T-cell (primary cell): Measurements from ENCODE around the gene ATP5F1E. TPM values are rescaled to one million over a fixed set of nuclear protein-coding genes. Genes with fewer than 3 reads are reported as not detected.

ENCODE experiments used
- ATAC-seq, 4 experiments: fragments of 200-7000 bp in 3 of 4; fragments of 150-1000 bp in 1 of 4; cut with Tn5 transposase; replicated peaks in 1 of 4; 1 replicate in 3 of 4; 2 replicates in 1 of 4; pipeline ENCODE4 v1.10.0; 2021; ENCODE audit warnings: moderate library complexity in 3 of 4, mild to moderate bottlenecking in 2 of 4, moderate number of reproducible peaks in 1 of 4
- CTCF ChIA-PET, 2 donors: fragments of 300-600 bp; sonication (Branson Sonifier 250); formaldehyde crosslinking; loops; one replicate each; lab custom pipeline; 2022; ENCODE audit warnings: antibody characterized with exemption in 2 of 2; lab: Charles Lee
- POLR2A ChIA-PET, 2 donors: fragments of 300-600 bp; sonication (Branson Sonifier 250); formaldehyde crosslinking; loops; one replicate each; lab custom pipeline; 2022; ENCODE audit warnings: antibody characterized with exemption in 2 of 2; lab: Charles Lee
- DNase-seq, 35 experiments: peaks; one replicate each; pipeline versions ENCODE4 v3.0.0 to v3.0.0-alpha.2; 2013 to 2023
- H3K27ac ChIP-seq: one replicate; pipeline ENCODE4 v1.5.1; 2013; ENCODE audit warnings: low read length
- H3K27me3 ChIP-seq, 2 experiments: replicated peaks in 1 of 2; 1 replicate in 1 of 2; 2 replicates in 1 of 2; pipeline versions ENCODE4 v1.6.1 to v1.7.0; 2013; ENCODE audit warnings: low read length in 1 of 2, mixed read lengths in 1 of 2; ENCODE audit not compliant: control insufficient read depth in 2 of 2, insufficient read depth in 2 of 2; ENCODE audit errors: extremely low read depth in 1 of 2
- H3K36me3 ChIP-seq, 2 donors: 1 replicate in 1 of 2; 2 replicates in 1 of 2; pipeline versions ENCODE4 v1.6.1 to v1.7.0; 2013; ENCODE audit warnings: low read length in 1 of 2; ENCODE audit not compliant: control insufficient read depth in 2 of 2, insufficient read depth in 1 of 2; ENCODE audit errors: extremely low read depth in 1 of 2
- H3K4me1 ChIP-seq, 2 experiments: 1 replicate in 1 of 2; 2 replicates in 1 of 2; pipeline versions ENCODE4 v1.6.1 to v1.7.0; 2013; ENCODE audit warnings: low read length in 2 of 2, mixed read lengths in 1 of 2; ENCODE audit not compliant: insufficient read depth in 2 of 2, control insufficient read depth in 1 of 2; ENCODE audit errors: extremely low read depth in 1 of 2
- H3K4me3 ChIP-seq, 2 donors: 1 replicate in 1 of 2; 2 replicates in 1 of 2; pipeline versions ENCODE4 v1.5.1 to v1.7.0; 2013; ENCODE audit warnings: mild to moderate bottlenecking in 2 of 2, low read length in 1 of 2, moderate library complexity in 1 of 2; ENCODE audit not compliant: control insufficient read depth in 1 of 2; ENCODE audit errors: extremely low read depth in 1 of 2
- H3K9me3 ChIP-seq: 2 replicates; pipeline ENCODE4 v1.7.0; 2013
- H3K27ac Mint-ChIP-seq, 2 donors: one replicate each; pipeline ENCODE4 v1.8.0; 2020 to 2021; ENCODE audit warnings: mild to moderate bottlenecking in 2 of 2, mixed read lengths in 2 of 2
- H3K27me3 Mint-ChIP-seq, 2 donors: one replicate each; pipeline ENCODE4 v1.8.0; 2021 to 2022; ENCODE audit warnings: mixed read lengths in 2 of 2
- H3K36me3 Mint-ChIP-seq: one replicate; pipeline ENCODE4 v1.8.0; 2021; ENCODE audit warnings: mixed read lengths
- H3K4me1 Mint-ChIP-seq, 3 donors: one replicate each; pipeline ENCODE4 v1.8.0; 2020 to 2022; ENCODE audit warnings: mixed read lengths in 3 of 3, mild to moderate bottlenecking in 1 of 3
- H3K4me3 Mint-ChIP-seq, 3 donors: one replicate each; pipeline ENCODE4 v1.8.0; 2020 to 2022; ENCODE audit warnings: mild to moderate bottlenecking in 3 of 3, mixed read lengths in 3 of 3, moderate library complexity in 3 of 3
- H3K9me3 Mint-ChIP-seq, 3 donors: one replicate each; pipeline ENCODE4 v1.8.0; 2020 to 2022; ENCODE audit warnings: mixed read lengths in 3 of 3
- WGBS: methylation state at CpG from one replicate; pipeline ENCODE4 v1.1.5; 2013; ENCODE audit warnings: missing lambda C conversion rate; ENCODE audit not compliant: insufficient coverage; 5-methylcytosine and 5-hydroxymethylcytosine counted together
- total RNA-seq, 35 experiments: library from RNA in 6 of 35; stranded (reverse) in 6 of 35; fragments of 120-200 nt in 1 of 35; gene quantifications; one replicate each; pipeline versions ENCODE4 v1.2.1 to v1.2.4 and lab custom pipeline; 2013 to 2026

Gene ATP5F1E
- total RNA-seq, 5 donors from 2014 or later (not counting 1 experiment from before 2014, with no cell fraction given) = 50.6 to 105 (median 62.4) TPM

GRCh38 chr20:59000326-59000725 is 31.8 kb downstream of the ATP5F1E start:
- WGBS = 67% methylated on average over 3 of the region's 3 CpGs
- Mint-ChIP-seq H3K36me3 (peaks cover 28% of the 10 kb centered on the region), H3K27me3 (no peaks in the 10 kb centered on the region), H3K9me3 (no peaks in the 10 kb centered on the region), H3K4me3 (no peak overlapping the region), H3K4me1 (peaks cover 30 to 32% (median 31%) of the 10 kb centered on the region in 3 donors), H3K27ac (no peak overlapping the region)
- no peaks in the 10 kb centered on the region for H3K27me3 ChIP-seq
- ATAC-seq = no peak
- H3K4me3 ChIP-seq = no peak overlapping the region
- peaks cover 11 to 27% of the 10 kb centered on the region in 2 donors for H3K36me3 ChIP-seq
- DNase-seq = no peak
- no peak overlapping the region for H3K27ac ChIP-seq
- CTCF ChIA-PET = no interaction called here
- H3K9me3 ChIP-seq = no peaks in the 10 kb centered on the region
- POLR2A ChIA-PET = no interaction called here
- peaks cover 3 to 19% of the 10 kb centered on the region in 2 experiments for H3K4me1 ChIP-seq

- H3K27me3 Mint-ChIP-seq = no peaks in the 10 kb centered on the region
- H3K36me3 Mint-ChIP-seq = peaks cover 32% of the 10 kb centered on the region
- Histone ChIP-seq H3K9me3 (no peaks in the 10 kb centered on the region), H3K27me3 (no peaks in the 10 kb centered on the region), H3K4me3 (no peak overlapping the region), H3K36me3 (peaks cover 14 to 42% of the 10 kb centered on the region in 2 donors), H3K27ac (no peak overlapping the region), H3K4me1 (peaks cover 0 to 5% of the 10 kb centered on the region in 2 experiments)
- ATAC-seq (no peak), DNase-seq (no peak)
- peak overlapping the region in 1 of 2 donors; percentile 5 for H3K27ac Mint-ChIP-seq
- H3K4me3 Mint-ChIP-seq = no peak overlapping the region
- ChIA-PET POLR2A (no interaction called here), CTCF (no interaction called here)
- peaks cover 15 to 17% (median 16%) of the 10 kb centered on the region in 3 donors for H3K4me1 Mint-ChIP-seq
- 84% methylated on average over 8 of the region's 11 CpGs for WGBS
- no peaks in the 10 kb centered on the region for H3K9me3 Mint-ChIP-seq
These were observed 33.5 kb downstream of the ATP5F1E start for GRCh38 chr20:58998656-58999055.

- Histone ChIP-seq H3K4me3 (no peak overlapping the region), H3K27me3 (no peaks in the 10 kb centered on the region), H3K27ac (no peak overlapping the region), H3K4me1 (no peaks in the 10 kb centered on the region), H3K36me3 (peaks cover 14 to 56% of the 10 kb centered on the region in 2 donors), H3K9me3 (no peaks in the 10 kb centered on the region)
- ChIA-PET CTCF (no interaction called here), POLR2A (interaction anchor here in 1 of 2 donors (0.6 kb wide), 1 partner anchor 225 kb away, joined by 3 read pairs; no protein-coding TSS in a partner anchor)
- H3K27me3 Mint-ChIP-seq = no peaks in the 10 kb centered on the region
- no peaks in the 10 kb centered on the region for H3K9me3 Mint-ChIP-seq
- no peak overlapping the region for H3K27ac Mint-ChIP-seq
- no peak overlapping the region for H3K4me3 Mint-ChIP-seq
- no peak for ATAC-seq
- peaks cover 1 to 4% (median 3%) of the 10 kb centered on the region in 3 donors for H3K4me1 Mint-ChIP-seq
- no peak for DNase-seq
- WGBS = 96% methylated on average over 19 of the region's 24 CpGs
- peaks cover 41% of the 10 kb centered on the region for H3K36me3 Mint-ChIP-seq
These were observed 34.9 kb downstream of the ATP5F1E start for GRCh38 chr20:58997141-58997770.

- ChIA-PET POLR2A (interaction anchor here (0.5 kb wide), 2 partner anchors 179 to 607 kb away, joined by 3 to 4 read pairs; partner anchors contain the start of gene VAPB (in 1 of the 2)), CTCF (no interaction called here)
- peaks cover 14 to 66% of the 10 kb centered on the region in 2 donors for H3K36me3 ChIP-seq
- no peak overlapping the region for H3K27ac ChIP-seq
- H3K27me3 ChIP-seq = no peaks in the 10 kb centered on the region
- ATAC-seq (no peak), DNase-seq (no peak)
- no peaks in the 10 kb centered on the region for H3K4me1 ChIP-seq
- Mint-ChIP-seq H3K4me1 (peaks cover 0 to 3% (median 3%) of the 10 kb centered on the region in 3 donors), H3K9me3 (no peaks in the 10 kb centered on the region), H3K4me3 (no peak overlapping the region), H3K36me3 (peaks cover 44% of the 10 kb centered on the region), H3K27ac (no peak overlapping the region), H3K27me3 (no peaks in the 10 kb centered on the region)
- 92% methylated on average over 11 of the region's 12 CpGs for WGBS
- no peaks in the 10 kb centered on the region for H3K9me3 ChIP-seq
- H3K4me3 ChIP-seq = no peak overlapping the region
These were observed 35.9 kb downstream of the ATP5F1E start for GRCh38 chr20:58996226-58996611.

- Mint-ChIP-seq H3K9me3 (no peaks in the 10 kb centered on the region), H3K4me3 (no peak overlapping the region), H3K27ac (peak overlapping the region; percentile 12 to 16), H3K4me1 (peaks cover 0 to 3% (median 3%) of the 10 kb centered on the region in 3 donors), H3K36me3 (peaks cover 50% of the 10 kb centered on the region), H3K27me3 (no peaks in the 10 kb centered on the region)
- 94% methylated on average over 15 of the region's 18 CpGs for WGBS
- CTCF ChIA-PET = no interaction called here
- no peaks in the 10 kb centered on the region for H3K27me3 ChIP-seq
- no peak overlapping the region for H3K27ac ChIP-seq
- H3K36me3 ChIP-seq = peaks cover 18 to 72% of the 10 kb centered on the region in 2 donors
- no peaks in the 10 kb centered on the region for H3K4me1 ChIP-seq
- H3K9me3 ChIP-seq = no peaks in the 10 kb centered on the region
- POLR2A ChIA-PET = interaction anchor here in 1 of 2 donors (0.6 kb wide), 1 partner anchor 32 kb away, joined by 5 read pairs; no protein-coding TSS in a partner anchor
- no peak for DNase-seq
- no peak overlapping the region for H3K4me3 ChIP-seq
- ATAC-seq = peak in 1 of 4 experiments; percentile 23
These were observed 36.5 kb downstream of the ATP5F1E start for GRCh38 chr20:58995461-58996225.

- DNase-seq = no peak
- peak overlapping the region in 1 of 2 donors; percentile 77 for H3K27ac Mint-ChIP-seq
- H3K4me1 ChIP-seq = no peaks in the 10 kb centered on the region
- ChIA-PET CTCF (interaction anchor here in 1 of 2 donors (0.7 to 0.8 kb wide), 2 partner anchors 10 to 23 kb away, joined by 3 read pairs; no protein-coding TSS in a partner anchor), POLR2A (interaction anchor here (0.6 to 0.7 kb wide), 3 partner anchors 36 to 183 kb away, joined by 3 to 6 read pairs (median 4); no protein-coding TSS in a partner anchor)
- no peaks in the 10 kb centered on the region for H3K27me3 Mint-ChIP-seq
- H3K9me3 Mint-ChIP-seq = no peaks in the 10 kb centered on the region
- H3K27ac ChIP-seq = no peak overlapping the region
- 100% methylated on average over 2 of the region's 17 CpGs for WGBS
- no peaks in the 10 kb centered on the region for H3K9me3 ChIP-seq
- H3K36me3 Mint-ChIP-seq = peaks cover 56% of the 10 kb centered on the region
- H3K36me3 ChIP-seq = peaks cover 18 to 78% of the 10 kb centered on the region in 2 donors
- H3K27me3 ChIP-seq = no peaks in the 10 kb centered on the region
- H3K4me1 Mint-ChIP-seq = peaks cover 0 to 3% (median 3%) of the 10 kb centered on the region in 3 donors
- no peak overlapping the region for H3K4me3 ChIP-seq
- no peak overlapping the region for H3K4me3 Mint-ChIP-seq
- no peak for ATAC-seq
These were observed 37.6 kb downstream of the ATP5F1E start for GRCh38 chr20:58994390-58995159.
